ENCODE results near the gene KCNQ1.
A peak's percentile ranks its signal among the peaks of the same experiment; 100 is the strongest.

Gene KCNQ1

DNA sequence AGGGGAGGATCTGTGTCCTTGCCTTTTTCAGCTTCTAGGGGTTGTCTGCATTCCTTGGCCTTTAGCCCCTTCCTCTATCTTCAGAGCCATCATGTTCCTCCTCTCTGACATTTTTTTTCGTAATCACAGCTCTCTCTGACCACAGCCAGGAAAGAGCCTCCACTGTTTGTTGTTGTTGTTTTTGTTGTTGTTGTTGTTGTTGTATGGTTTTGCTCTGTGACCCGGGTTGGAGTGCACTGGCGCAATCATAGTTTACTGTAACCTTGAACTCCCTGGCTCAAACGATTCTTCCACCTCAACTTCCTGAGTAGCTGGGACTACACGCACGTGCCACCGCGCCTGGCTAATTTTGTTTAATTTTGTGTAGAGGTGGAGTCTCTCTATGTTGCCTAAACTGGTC is 310.3 kb downstream of the KCNQ1 start:
- no peak for DNase-seq

DNA sequence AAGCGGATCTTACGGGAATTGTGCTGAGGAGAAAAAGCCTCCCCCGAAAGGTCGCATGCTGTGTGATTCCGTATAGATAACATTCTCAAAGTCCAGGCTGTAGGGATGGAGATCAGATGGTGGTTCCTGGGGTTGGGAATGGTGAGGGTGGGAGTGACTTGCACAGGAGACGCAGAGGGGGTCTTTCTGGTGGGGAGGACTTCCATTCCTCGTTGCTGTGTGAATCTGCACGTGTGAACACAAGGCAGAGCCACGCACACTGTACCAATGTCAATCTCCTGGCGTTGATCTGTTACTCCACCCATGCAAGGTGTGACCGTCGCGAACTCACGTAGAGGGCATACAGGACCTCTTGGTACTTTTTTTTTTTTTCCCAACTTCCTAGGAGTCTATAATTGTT is 313.9 kb downstream of the KCNQ1 start:
- DNase-seq: no peak

DNA sequence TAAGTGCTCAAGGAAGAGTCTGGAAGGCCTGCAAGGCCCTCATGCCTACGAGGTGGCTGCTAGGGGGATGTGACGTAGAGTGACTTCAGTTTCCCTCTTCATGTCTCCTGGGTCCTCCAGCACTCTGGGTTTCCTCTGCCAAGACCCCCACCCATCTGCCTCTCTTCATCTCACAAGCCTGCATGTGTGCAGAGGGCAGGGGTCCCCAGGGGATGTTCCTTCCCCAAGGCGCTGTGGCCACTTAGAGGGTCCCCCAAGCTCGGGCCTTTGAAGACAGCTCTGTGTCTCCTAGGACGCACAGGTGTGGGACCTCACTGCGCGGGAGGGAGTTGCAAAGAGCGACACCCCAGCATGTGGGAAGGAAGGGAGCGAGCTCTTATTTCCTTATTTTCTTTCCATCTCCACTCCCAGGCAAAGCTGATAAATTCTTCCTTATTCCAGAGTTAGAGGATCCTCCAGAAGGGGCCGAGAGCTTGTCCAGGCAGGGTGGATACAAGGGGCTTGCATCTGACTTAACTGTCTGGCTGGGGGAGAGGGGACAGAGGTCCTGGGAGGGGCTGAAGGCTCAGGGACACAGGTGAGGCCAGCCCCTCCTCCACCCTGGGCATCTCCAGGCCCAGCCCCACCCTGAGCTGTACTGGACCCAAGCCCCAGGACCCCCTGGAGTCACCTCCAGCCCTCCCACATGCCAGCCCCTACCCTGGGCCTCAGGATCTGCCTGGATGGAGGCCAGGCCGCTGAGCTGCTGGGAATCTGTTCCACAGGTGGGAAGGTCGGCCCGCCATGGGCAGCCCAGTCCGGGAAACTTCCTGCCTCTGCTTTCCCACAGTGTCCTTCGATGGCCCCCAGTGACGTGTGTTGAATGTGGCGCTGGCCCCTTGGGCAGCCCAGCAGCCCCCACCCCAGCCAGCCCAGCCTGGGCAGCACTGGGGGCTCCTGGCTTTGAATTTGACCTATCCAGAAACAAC is 314.7 kb downstream of the KCNQ1 start:
- DNase-seq: peak in 1 of 2 donors; percentile 4

DNA sequence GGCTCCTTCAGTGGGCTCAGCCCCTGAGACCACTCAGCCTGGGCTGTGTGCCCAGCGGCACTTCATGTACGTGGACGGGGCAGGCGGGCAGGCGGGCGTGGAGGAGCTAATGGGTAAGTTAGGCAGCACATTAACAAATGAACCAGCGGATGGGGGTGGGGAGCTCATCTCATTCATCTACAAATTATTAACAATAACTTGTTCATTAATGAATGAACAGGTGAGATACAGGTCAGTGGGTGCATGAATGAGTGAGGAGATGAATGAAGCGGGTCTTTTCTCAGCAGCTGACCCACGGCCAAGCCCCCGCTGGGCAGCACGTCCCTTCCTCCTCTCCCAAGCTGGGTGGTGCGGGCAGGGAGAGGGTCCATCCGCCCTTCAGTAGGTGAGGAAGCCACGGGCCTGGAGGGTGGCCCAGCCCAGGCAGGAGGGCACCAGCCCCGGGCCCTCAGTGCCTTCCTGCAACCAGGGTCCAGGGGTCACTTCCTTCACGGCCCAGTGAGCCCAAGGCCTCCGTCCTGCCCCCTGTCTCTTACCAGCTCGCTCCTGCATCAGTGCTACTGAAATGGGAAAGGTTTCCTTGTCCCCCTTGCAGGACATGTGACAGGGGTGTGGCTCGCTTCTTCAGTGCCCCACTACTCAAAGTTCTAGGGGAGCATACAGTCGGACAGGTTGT is 315.5 kb downstream of the KCNQ1 start:
- no peak for DNase-seq

DNA sequence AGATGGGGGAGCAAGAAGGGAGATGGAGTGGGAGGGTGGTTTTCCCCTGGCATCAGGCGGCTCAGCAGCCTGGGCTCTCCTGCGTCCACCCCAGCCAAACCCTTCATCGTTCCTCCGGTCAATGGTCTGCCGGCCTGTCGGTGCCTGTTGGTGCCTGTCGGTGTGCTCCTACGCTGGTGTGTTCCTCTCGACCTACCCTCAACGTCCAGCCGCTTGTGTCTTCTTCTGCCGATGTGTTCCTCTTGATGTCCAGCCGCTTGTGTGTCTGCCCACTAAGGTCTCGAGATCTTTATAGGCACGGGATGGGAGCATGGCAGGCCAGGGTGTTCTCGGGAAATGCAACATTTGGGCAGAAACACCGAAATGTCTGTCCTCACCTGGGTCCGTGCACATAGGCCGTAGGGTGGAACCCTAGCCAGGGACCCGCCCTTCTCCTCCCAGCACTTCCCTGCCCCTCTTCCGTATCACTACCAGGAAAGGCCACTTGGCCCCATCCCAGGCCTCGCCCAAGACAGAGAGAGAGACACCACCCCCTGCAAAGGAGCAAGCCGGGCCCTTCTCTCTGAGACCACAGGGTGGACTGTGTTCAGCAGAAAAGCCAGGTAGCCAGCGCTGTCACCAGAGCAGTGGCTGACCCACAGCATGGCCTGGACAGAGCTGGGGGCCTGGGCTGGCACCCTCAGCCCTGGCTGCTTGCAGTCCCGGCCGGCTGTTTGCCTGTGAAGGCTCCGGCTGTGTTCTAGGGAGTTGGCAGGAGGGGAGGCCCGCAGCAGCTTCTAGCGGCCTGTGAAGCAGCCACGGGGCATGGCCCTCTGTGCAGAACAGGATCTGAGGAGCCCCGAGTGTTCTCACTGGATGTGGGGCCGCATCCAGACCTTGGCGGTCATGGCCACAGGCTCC is 316.6 kb downstream of the KCNQ1 start:
- DNase-seq: peak in 1 of 2 donors; percentile 6

DNA sequence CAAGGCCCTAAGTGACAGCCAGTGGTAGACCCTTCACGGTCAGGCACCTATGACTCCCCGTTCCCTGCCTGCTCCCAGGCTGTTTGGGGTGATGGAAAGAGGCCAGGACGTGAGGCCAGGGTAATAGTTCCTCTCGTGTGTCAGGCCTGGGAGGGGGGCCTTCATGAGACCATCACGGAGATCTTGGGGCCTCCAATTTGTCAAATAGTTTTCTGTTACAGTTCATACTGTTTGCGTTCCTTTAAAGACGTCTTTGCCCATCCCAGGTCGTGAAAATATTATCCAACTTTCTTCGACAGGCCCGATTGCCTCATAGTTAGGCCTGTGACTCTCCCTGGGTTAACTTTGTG is 317.2 kb downstream of the KCNQ1 start:
- DNase-seq: peak in 1 of 2 donors; percentile 0

DNA sequence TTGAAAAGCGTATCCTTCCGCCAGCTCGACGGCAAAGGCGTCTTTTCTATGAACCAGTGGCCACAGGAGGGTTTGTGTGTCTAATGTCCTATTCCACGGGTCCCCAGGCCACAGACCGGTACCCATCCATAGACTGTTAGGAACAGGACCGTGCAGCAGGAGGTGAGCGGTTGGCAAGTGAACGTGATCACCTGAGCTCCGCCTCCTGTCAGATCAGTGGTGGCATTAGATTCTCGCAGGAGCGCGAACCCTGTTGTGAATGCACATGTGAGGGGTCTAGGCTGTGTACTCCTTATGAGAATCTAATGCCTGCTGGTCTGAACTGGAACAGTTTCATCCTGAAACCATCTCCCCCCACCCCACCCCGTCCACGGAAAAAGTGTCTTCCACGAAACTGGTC is 317.6 kb downstream of the KCNQ1 start:
- DNase-seq: peak in 1 of 2 donors; percentile 9

DNA sequence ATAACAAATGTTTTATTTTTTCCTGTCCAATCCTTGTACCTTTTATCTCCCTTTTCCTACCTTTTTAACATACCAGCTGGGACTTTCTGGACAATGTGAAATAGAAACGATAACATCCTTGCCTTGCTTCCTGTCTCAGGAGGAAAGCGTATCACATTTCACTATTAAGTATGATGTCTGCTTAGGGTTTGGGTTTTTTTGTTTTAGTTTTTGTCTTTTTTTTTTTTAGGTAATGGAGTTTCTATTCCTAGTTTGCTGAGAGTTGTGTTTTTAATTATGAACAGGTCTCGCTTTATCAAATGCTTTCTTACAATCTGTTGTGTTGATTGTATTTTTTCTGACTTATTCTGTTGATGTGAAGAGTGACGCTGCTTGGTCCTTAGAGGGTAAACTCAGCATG is 319.2 kb downstream of the KCNQ1 start:
- no peak for DNase-seq

DNA sequence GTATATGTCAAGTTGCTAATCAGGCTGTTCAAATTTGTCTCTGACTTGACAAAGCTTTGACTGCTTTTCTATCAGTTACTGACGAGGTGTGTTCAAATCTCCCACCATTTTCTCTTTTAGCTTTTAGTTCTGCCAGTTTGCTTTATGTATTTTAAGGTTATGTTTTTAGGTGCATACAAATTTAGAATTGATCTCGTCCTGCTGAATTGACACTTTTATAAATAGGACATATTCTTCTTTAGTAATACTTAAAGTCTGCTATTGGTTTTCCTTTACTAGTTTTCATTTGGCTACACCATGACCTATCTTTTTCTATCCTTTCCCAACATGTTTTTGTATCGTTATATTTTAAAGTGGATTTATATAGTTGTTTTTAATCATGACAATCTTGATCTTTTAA is 320.7 kb downstream of the KCNQ1 start:
- DNase-seq: no peak

DNA sequence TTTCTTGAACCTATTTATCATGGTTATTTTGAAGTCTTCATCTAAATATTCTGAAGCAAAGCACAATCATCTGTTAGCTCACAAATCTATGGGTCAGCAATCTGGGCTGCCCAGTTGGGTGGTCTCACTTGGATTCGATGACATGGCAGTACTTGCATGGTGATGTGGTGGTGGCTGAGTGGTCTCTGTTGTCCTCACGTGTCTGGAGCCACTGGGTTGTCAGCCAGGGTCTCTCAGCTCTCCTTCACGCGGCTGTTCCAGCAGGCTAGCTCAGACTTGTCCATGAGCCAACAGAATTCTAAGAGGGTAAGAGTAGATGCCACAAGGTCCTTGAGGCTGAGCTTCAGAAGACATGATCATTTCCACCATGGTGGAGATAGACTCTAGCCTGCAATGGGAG is 321.4 kb downstream of the KCNQ1 start:
- no peak for DNase-seq

DNA sequence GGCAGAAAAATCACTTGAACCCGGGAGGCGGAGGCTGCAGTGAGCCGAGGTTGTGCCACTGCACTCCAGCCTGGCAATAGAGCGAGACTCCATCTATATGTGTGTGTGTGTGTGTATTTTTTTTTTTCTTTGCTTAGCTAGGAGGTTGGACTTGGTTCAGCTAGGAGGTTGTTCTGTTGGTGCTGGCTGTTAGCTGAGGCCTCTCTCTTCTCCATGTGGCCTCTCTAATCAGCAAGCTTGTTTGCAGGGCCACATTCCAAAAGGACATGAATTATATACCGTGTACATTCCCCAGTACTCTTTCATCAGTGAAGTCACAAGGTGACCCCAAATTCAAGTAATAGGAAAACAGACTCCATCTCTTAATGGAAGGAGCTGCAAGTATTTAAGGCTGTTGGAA is 322.3 kb downstream of the KCNQ1 start:
- no peak for DNase-seq

DNA sequence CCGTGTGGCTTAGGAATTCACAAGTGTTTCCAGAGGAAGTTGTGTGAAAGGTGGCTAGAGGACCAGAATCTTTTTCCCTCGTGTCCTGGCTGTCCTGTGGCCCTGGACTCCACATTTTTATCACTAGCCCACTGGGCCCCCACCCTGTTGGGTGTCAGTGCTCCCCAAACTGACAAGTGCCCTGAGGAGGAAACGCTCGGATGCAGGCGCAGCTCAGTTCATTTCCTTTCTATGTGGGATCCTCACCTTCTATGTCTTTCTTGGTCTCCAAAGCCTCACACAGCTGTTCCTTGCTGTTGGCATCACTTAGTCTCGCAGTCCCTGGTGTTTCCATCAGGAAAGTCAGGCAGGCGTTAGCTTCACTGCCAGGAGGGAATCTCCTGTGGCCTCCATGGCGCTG is 323.0 kb downstream of the KCNQ1 start:
- peak in 1 of 2 donors; percentile 5 for DNase-seq

DNA sequence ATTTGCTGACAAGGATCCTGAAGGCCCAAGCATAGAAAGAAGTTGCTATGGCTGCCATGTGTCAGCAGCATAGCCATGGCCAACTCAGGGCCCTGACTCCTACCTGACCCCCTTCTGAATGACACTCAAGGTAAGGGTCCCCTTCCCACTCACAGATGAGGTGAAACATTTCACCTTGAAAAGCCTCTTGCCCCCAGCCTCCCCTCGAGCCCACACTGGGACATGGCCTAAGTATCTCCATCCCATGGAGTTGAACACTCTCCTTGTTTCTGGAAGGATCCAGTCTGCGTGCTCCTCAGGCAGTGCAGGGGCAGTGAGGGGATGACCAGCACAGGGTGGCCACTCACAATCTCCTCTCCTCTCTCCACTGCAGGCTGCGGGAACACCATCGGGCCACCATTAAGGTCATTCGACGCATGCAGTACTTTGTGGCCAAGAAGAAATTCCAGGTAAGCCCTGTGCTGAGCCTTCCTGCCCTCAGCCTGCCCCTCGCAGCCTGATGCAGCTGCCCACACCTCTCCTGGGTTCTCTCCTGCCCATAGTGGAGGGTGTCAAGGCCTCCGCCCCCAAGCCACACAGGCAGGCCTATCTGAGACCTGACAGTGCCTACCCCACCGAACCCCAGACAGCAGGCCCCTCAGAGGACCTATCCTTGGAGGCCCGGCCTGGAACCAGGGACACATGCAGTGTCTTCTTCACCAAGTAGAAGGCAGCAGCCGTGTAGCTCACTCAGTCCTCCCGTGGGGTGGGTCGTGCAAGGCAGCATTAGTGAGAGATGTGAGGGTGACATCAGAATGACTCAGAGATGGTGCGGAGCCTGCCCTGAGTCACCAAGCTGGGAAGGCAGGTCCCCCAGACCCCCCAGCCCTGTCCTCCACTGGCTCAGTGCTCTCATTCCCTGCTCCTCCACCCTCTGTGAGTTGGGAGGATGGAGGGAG is 323.9 kb downstream of the KCNQ1 start:
- DNase-seq: peak in 1 of 2 donors; percentile 9

DNA sequence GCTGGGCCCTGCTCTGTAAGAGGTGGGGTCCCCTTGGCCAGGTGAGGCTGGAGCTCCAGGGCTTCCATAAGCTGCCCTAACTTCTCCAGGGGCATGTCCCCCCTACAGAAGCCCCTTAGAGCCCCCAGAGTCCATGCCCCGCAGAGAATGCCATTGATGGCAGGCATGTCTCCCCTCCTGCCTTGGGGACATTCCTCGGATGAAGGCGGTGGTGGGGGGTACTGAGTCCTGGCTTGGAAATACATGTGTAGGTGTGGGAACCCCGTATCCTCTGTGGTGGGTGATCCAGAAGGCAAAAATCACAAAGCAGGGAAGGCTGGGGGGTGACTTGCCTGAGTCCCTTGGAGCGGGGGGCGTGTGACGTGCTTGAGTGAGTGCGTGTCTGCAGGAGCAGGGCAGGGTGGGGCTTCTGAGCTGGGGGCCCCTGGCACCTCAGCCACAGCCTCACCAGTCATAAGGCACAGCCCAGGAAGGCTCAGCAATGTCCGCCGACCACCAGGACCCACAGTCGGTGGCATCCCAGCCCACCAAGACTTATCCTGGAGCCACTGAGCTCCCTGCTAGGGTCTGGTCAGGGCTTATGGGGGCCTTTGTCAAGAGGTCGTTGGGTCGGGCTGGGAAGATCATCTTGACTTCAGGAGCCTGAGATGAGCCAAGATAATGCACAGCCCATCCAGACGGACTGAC is 324.7 kb downstream of the KCNQ1 start:
- DNase-seq: no peak

DNA sequence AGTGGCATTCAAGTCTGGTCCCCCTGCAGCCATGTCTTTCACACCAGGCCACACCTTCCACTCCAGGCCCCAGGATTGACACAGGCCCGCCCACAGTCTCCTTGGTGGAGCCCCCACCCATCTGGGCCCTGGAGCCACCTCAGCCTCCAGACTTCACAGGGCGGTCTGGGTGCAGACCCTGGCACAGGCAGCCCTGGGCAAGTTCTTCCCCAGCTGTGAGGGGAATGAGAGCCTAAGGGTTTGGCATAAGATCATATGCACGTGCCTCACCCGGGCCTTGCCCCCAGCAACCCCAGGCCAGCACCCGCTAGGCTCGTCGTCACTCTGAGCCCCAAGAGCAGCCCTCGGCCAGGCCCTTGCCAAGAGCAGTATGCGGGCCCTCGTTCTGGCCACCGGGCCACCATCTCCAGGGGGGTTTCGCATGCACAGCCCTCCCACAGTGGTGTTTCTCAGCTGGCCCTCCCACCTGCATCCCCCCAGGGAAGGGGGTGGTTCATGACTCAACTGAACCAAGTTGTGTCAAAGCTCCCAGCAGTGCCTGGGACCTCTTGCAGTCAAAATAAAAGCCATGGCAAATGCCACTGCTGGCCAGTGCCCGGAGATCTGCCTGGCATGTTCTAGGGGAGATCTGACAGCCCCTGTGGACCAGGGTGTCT is 325.4 kb downstream of the KCNQ1 start:
- peak in 1 of 2 donors; percentile 8 for DNase-seq

DNA sequence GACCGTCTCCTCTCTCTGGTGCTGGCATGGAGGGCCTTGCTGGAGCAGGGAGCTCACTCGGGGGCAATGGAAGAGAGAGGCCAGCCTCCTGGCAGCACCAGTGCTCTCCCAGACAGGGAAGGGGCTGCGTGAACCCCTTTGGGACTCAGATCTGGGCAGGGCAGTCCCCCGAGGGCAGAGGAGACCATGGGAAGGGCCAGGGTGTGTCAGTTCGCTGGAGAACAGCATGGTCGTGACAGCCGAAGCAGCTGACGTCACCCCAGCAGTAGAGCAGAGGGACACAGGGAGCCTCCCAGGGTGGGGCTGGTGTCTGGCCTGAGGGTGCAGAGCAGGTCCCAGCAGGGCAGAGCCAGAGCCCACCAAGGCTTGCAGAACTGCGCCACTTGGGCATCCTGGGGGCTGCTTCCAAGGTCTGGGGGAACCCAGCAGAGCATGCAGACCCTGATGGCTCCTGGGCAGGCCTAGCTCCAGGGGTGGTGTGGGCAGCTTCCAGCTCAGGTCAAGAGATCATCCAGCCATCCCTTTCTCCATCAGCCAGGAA is 326.0 kb downstream of the KCNQ1 start:
- DNase-seq: peak in 1 of 2 donors; percentile 9

DNA sequence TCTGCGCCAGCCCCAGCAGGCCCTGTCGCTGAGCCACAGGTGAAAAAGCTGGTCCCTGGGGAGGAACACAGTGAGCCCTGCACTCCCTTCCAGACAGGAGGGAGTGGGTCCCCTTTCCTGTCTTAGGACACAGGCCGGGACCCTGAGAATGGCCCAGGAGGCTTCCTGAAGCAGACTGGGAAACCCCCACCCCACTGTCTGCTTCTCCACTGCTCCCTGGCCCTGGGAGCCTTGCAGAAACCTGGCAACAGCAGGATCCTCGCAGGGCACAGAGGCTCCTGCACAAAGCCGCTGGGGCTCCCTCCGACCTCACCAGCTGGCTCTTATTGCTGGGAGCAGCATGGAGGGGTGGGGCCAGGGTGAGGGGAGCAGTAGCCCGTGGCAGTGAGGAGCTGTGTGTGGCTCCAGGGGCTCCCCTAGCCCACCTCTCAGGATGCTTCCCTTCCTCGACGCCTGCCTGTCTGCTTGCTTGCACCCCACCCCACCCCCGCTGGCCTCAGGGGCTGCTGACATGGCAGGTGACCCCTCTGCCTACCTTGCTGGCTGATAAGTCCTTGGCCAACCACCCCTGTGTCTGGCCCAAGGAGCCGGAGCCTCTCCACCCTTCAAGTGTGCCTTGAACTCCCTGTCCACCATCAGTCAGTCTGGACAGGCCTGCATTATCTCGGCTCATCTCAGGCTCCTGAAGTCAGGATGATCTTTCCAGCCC is 327.1 kb downstream of the KCNQ1 start:
- peak in 1 of 2 donors; percentile 7 for DNase-seq

DNA sequence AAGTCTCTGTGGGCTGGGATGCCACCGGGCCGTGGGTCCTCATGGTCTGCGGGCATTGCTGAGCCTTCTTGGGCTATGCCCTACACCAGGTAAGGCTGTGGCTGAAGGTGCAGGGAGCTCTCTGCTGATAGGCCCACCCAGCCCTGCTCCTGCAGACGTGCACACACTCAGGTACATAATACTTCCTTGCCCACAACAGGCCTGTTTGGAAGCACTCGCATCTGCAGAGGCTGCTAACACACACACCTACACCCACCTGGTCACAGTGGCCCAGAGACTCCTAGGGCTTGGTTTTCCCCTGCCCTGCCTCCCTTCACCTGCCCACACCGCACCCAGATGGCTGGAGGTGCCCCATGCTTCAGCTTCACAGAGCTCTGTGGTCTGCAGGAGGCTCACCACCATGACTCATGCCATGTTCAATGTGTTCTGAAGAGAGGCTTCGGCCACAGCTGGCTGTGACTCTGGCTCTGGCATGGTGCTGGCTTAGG is 327.8 kb downstream of the KCNQ1 start:
- DNase-seq: peak in 1 of 2 donors; percentile 10

Measured in CD4-positive, alpha-beta T cell treated with Interleukin-4 for 1 hour (primary cell).